ACC112 (cell line): ENCODE results near the gene FAM32A.

ENCODE experiments used
- H2AFZ ChIP-seq: fragments of 200-600 bp; sonication (generic); one replicate; pipeline ENCODE4 v1.6.0; 2017; ENCODE audit warnings: antibody characterized with exemption, low read length; ENCODE audit not compliant: unreplicated experiment
- H3K27ac ChIP-seq: fragments of 200-600 bp; sonication (generic); 2 replicates; pipeline ENCODE4 v1.5.1; 2014; ENCODE audit warnings: low read depth, mild to moderate bottlenecking, antibody characterized with exemption, low read length, moderate library complexity
- H3K27me3 ChIP-seq: fragments of 200-600 bp; sonication (generic); 2 replicates; pipeline ENCODE4 v1.6.1; 2014; ENCODE audit warnings: mild to moderate bottlenecking, antibody characterized with exemption, low read length, moderate library complexity, mixed read lengths; ENCODE audit not compliant: insufficient read depth
- H3K36me3 ChIP-seq: fragments of 200-600 bp; sonication (generic); 2 replicates; pipeline ENCODE4 v1.6.1; 2016; ENCODE audit warnings: mild to moderate bottlenecking, antibody characterized with exemption, low read length, moderate library complexity, mixed read lengths; ENCODE audit not compliant: insufficient read depth
- H3K4me1 ChIP-seq: fragments of 200-600 bp; sonication (generic); one replicate; pipeline ENCODE4 v1.6.1; 2016; ENCODE audit warnings: low read length, mixed read lengths; ENCODE audit not compliant: insufficient read depth, unreplicated experiment, control insufficient read depth
- H3K4me3 ChIP-seq: fragments of 200-600 bp; sonication (generic); 2 replicates; pipeline ENCODE4 v1.5.1; 2014; ENCODE audit warnings: mild to moderate bottlenecking, low read depth, low read length
- H3K79me2 ChIP-seq: fragments of 200-600 bp; sonication (generic); one replicate; pipeline ENCODE4 v1.6.0; 2016; ENCODE audit warnings: low read length; ENCODE audit not compliant: control insufficient read depth, unreplicated experiment, insufficient read depth

FAM32A gene

GRCh38 chr19:16233836-16234551 is 48.8 kb downstream of the FAM32A start:
- Histone ChIP-seq H2AFZ (no peak overlapping the region), H3K4me1 (no peaks in the 10 kb centered on the region), H3K27me3 (no peaks in the 10 kb centered on the region), H3K4me3 (no peak overlapping the region), H3K36me3 (no peaks in the 10 kb centered on the region; the same call in 1 of the 2 replicates), H3K27ac (no peak overlapping the region), H3K79me2 (no peaks in the 10 kb centered on the region)

GRCh38 chr19:16234552-16235445 is 49.6 kb downstream of the FAM32A start:
- Histone ChIP-seq H3K4me1 (no peaks in the 10 kb centered on the region), H3K27ac (no peak overlapping the region), H3K79me2 (no peaks in the 10 kb centered on the region), H3K36me3 (no peaks in the 10 kb centered on the region; the same call in 1 of the 2 replicates), H2AFZ (no peak overlapping the region), H3K4me3 (no peak overlapping the region), H3K27me3 (no peaks in the 10 kb centered on the region)

- Histone ChIP-seq H3K4me1 (no peaks in the 10 kb centered on the region), H3K27me3 (no peaks in the 10 kb centered on the region), H3K4me3 (no peak overlapping the region), H3K79me2 (no peaks in the 10 kb centered on the region), H2AFZ (no peak overlapping the region), H3K36me3 (no peaks in the 10 kb centered on the region; the same call in 1 of the 2 replicates), H3K27ac (no peak overlapping the region)
These were observed 50.8 kb downstream of the FAM32A start for GRCh38 chr19:16235811-16236652.
